DMS153 treated with DMSO at 0.1 percent for 48 hours (cell line): ENCODE results near the gene MACROH2A1.
"Not testable (repeated sequence)": the region's sequence is repeated elsewhere in the genome, so short reads cannot be mapped to it uniquely, and the experiment has no call there.

ENCODE experiments used
- DNase-seq: peaks from one replicate; lab custom pipeline; 2025; ENCODE audit not compliant: unreplicated experiment; lab: John Stamatoyannopoulos, UW

The MACROH2A1 gene

DNA sequence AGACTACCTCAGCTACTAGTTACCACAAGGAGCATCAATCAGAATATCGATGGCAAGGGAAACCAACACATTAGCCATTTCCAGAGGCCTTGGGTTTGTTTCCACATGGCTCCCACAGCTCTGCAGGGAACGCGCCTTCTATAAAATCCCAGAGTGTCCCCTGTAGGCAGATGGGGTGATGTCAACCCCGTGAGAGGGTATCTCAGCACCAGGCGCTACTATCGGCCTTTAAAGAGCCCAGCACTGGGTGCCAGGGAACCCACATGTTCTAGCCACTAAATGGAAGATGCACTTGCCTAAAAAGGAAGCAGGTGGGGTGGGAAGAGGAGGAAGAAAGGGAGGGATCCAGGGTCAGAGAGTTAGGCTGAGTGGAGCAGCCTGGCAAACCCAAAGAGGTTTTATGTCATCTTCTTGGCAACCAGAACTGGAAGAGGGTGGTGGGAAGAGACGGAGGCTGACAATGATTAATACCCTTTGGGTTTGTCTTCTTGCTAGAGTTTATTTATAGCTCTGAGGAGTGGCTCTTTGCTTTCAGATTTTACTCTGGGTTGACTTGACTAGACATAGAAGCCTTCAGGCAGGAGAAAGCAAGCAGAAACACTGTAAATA, 19.9 kb downstream of the MACROH2A1 start:
- DNase-seq: no peak

DNA sequence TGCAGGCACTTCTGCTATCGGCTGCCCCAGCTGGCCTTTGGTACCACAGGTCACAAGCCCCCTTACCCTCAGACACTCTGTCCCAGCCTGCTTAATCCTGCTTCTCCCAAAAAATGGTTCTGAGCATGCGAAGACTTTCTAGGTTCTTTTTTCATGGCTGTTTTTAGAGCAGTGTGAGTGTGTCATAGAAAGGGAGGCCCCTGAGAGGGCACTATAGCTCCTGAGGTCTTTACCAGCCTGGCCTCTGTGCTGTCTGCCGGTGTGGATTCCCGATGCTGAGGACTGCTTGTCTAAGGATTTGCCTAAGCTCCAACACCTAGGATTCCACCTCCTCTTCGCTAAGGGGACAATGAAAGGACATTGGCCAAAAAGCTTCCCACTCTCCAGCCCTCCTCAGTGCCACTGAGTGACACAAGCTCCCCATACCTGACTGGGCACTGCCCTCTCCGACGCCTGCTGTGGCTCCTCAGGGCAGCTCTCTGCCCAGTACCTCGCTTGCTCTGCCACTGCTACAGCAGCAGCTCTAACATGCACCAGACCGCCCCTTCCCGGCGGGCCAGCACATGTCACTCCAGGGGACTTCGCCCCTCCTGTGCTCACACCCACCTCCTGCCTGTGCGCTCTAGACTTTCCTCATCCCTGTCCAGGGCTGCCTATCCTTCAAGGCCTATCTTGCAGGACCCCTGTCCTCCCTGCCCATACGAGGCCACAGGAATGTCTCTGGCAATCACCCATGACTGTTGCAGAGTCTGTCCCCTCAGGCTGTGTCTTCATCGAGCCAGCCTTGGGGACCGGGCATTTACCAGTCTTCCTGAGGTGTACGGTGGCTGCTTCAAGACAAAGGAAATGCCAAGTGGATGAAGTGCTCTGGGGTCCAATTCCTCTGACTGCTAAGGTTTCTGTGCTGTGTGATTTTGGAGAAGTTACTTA, 21.0 kb downstream of the MACROH2A1 start:
- no peak for DNase-seq

DNA sequence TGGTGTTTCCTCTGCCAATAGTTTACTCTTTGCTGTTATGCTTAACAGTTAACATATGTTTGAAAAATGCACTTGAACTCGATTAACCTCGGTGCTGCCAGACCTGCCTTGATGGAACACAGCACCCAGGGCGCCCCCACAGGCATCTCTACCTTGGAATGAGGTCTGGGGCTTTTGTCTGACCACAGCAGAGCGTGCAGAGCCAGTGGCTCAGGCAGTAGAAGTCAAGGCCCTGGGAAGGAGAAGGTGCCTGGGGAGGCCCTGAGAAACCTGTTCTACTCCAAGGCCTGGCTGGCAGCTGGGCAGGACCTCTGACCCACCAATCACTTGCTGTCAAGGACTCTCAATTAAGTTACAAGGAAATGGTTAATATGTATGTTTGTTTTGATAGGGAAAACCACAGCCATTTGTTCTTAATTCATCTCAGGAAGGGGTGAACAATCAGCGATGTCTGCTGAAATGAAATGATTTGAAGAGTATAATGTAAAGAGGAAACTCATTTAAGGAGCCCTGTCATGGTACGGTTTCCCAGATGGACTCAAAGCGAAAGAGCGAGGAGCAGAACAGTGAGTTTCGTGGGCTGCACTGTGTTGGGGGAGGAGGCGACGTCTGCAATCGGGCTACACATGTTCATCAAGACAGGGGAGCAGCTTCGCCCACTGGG, 21.9 kb downstream of the MACROH2A1 start:
- DNase-seq: no peak

DNA sequence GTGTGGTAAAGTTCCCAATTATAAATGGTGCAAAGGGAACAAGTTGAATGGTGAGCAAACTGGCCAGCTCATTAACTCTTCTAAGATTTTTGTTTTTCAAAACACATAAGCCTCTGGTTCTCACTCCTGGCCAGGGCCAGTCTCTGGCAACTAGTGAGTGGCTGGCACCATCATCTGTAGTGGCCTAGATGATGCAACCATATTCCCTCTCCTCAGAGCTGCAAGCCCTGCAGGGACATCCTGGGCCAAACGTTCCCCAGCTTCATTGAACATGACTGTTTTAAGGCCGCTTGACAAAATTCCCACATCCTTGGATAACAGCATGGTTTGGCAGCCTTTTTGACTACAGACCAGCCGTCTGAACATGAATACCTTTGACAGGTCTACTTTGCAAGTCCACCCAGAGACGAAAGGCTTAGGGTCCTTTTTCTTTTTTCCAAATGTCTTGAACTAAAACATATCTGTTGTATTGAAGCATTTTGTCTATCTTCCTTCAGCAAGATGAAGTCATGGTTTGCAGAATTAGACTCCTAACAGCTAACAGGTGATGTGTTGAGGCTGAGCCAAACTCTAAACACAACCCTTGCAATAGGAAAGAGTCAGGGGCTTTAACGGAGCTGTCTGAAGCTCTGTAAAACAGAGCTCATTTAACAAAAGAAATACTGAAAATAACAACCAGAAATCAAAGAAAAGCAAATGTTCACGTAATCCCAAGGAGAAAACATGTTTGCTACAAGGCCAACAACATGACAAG, 23.8 kb downstream of the MACROH2A1 start:
- no peak for DNase-seq

DNA sequence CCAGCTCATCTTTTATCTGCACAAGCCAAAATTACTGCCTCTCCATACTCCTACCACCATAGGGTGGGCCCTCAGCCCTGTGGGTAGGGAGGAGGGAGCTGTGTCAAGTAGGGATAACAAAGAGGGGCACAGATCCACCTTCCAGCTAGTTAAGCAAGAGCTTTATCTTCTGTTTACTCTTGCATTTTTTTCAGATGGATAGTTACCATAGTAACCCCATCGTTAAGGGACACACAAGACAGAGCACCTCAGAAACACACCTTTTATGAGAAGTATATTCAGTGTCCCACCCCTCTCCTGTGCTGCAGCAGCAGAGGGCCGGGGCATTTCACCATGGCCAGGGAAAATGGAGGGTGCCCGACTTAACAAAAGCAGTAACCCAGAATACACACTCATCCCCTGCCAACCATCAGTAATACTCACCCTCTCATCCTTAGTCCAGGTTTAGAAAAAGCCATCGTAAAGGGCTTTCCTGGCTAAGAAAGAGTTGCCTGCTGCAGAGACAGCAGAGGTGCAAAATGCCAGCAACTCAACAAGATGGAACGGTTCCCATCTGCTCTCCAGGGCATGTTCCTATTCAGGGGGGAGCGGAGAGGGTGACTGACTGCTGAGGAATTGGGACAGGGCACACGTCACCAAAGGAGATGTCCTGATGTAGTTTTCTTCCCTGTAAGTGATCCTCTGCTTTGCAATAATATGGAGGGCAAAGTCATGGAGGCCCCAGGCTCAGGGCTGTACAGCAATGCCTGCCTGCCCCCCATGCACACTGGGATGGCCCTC, 25.1 kb downstream of the MACROH2A1 start:
- DNase-seq: no peak

DNA sequence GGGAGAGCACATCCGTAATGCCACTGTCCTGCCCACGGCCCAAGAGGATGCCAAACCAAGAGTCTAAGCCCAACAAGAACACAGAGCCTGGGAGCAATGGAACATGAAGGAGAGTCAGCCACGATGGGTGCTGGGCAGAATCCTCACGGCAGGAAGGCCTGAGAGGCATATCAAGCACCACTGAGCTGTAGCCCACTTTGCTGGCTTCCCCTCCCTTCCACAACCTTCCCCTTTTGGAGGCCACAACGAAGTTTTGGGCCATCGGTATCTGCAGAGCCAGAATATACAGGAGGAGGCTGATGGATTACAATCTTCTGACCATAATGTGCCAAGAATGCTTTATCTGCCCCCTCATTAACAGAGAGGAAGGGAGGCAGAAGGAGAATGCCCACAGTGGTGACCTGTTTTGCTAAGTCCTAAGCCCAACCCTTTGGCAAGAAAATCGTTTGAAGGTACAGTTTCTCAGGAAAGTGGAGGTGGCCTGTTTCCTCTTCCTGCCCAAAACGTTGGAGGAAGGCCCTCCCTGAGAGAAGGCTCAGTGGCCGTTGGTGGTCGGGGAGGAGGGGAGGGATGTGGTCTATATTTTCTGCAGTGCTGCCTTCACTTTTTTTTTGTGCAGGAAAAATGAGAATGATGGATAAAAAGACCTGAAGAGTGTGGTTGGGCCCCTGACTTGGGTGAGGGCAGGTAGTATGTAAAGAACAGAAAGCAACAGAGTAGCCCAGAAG, 26.2 kb downstream of the MACROH2A1 start:
- DNase-seq: no peak

DNA sequence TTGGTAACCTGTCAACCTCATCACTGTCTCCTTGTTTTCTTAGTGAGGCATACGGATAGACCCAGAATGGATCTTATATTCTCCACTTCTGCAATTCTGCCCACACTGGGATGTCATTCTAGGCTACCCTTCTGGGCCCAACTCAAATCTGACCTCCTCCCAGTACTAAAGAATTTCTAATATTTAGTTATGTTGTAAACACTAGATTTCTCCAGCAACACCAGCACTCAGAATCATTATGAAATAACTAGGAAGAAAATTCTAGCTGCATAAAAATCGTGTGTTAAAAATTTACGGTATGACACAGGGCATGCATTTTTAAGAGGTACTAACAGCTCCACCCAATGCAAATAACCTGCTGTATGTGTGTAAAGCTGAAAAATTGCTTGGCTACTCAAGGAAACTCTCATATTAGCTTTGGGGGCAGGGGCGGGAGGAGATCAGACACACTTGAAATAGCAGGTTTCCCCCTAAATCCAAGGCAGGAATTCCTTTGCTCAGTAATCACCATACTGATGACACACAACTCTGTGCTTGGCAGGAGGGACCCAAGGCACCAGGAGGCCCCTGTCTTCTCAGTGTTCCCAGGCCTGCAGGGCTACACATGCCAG, 27.3 kb downstream of the MACROH2A1 start:
- no peak for DNase-seq

DNA sequence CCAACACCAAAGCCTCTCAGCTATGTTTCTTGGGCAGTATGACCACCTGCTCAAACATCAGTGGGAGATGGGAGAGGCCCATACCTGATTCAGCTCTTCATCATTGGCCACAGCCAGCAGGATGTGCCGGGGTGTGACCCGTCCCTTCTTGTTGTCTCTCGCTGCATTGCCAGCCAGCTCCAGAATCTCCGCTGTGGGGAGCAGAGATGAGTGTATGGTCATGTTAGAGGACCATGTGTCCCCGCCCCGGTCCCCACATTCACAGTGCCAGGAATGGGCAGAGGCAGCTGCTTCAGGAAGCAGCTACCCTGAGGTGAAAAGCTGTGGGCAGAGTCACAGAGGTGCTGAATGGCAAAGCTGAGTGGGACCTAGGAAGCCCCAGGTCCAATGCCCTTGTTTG, 29.1 kb downstream of the MACROH2A1 start:
- DNase-seq: no peak

DNA sequence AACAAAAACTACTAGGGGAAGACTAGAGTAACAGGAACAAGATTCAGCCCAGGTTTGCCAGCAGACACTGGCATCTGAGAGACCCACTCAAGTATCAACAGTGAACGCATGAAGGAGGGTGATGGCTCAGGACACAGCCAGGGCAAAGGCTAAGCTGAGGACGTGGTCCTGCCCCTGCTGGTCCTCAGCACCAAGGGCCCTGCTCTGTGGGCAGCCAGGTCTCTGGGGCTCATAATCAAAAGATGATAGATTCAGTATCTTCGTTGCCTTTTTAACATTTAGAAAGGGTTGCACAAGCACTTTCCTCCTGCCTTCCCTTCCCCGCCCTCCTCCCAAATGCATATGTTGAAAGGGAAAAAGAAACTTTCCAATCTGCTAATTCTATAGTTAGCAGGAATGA, 31.5 kb downstream of the MACROH2A1 start:
- DNase-seq: no peak

DNA sequence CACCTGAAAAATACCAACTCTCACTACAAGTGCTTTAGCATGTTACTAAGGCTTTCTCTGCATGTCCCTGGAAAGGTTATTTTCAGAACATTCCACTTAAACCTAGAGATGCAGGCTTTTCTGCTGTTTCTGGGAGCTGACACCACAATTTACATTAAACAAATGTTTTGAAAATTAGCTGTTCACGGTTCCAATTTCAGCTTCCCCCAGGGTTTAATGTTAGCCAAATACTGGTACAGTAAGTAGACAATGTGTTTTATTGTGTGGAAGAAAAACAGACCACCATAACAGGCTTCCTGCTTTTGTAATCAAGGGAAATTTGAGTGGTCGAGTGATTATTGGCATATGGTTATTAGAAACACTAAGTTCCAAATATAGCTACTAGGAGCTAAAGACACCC, 32.0 kb downstream of the MACROH2A1 start:
- DNase-seq: no peak

DNA sequence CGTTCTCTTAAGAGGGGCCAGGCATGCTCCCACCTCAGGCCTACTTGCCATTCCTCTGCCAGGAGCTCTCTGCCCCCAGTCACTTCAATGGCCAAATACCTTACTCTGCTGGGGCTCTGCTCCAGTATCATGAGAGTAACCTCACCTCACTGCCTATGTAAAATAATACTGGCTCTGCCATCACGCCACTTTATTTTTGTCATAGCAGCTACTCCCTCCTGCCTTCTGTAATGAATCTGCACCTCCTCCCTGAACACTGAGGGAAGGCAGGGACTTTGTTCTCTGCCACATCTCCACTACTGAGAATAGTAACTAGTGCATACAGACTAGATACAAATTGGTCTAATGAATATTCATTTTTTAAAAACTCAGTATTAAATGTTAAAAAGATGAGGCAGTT, 33.8 kb downstream of the MACROH2A1 start:
- DNase-seq: no peak

DNA sequence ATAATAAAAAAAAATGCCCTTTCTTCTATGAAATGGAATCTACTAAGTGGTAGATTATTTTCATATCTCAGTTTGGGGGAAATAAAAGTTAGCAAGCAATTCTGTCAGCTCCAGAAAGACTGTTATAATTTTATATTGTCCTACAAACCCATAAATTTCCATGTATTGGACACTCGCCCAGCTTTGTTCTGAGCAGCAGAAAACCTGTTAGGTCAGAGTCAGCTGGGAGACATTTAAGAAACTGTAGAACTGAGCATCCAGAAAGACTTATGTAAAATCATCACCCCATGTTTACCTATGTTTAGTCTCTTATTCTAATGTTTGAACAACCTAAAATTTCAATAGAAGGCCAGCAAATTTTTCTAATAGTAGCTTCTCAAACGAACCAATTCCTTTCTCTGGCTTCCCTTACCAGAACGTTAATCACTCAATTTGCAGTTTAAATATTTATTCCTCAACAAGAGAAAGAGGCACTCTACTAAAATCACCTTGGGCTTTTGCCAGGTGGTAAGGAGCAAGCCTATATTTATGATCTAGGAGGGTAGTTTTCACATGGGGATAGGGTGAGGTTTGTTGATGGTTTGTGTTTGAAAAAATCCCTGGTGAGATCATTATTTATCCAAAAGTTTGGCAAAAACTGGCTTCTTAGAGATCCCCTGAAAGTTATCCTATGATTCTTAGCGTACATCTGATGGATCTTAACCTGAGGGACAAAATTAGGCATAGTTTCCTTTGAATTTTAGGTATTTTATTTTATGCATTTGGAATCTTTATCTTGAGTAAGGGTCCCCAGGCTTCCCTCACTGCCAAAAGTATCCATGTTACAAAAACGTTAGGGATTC, 34.4 kb downstream of the MACROH2A1 start:
- DNase-seq: peak; percentile 44

DNA sequence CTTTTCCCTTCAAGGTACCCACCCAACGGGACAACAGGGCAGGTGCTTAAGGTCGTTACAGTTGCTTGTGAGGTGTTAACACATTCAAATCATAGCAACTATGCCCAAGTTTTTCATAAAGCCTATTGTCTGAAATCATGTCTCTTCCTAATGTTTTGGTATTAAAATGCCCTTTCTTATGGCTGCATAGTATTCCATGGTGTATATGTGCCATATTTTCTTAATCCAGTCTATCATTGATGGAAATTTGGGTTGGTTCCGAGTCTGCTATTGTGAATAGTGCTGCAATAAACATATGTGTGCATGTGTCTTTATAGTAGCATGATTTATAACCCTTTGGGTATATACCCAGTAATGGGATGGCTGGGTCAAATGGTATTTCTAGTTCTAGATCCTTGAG, 35.7 kb downstream of the MACROH2A1 start:
- not testable (repeated sequence) for DNase-seq

DNA sequence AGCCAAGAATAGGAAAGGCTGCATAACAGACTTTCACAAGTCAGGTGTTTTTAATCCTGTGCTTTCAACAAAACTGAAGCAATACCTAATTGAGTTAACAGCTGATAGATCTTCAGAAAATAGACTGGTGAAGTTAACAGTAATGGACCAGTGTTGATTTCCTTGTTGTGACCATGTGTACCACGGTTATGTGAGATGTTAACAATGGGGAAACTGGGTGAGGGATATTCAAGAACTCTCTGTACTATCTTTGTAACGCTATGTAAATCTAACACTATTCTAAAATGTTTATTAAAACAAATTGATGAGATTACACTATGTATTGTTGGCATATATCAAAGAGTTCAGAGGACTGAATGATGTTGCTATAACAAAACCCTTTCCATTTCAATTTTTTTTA, 36.9 kb downstream of the MACROH2A1 start:
- no peak for DNase-seq

DNA sequence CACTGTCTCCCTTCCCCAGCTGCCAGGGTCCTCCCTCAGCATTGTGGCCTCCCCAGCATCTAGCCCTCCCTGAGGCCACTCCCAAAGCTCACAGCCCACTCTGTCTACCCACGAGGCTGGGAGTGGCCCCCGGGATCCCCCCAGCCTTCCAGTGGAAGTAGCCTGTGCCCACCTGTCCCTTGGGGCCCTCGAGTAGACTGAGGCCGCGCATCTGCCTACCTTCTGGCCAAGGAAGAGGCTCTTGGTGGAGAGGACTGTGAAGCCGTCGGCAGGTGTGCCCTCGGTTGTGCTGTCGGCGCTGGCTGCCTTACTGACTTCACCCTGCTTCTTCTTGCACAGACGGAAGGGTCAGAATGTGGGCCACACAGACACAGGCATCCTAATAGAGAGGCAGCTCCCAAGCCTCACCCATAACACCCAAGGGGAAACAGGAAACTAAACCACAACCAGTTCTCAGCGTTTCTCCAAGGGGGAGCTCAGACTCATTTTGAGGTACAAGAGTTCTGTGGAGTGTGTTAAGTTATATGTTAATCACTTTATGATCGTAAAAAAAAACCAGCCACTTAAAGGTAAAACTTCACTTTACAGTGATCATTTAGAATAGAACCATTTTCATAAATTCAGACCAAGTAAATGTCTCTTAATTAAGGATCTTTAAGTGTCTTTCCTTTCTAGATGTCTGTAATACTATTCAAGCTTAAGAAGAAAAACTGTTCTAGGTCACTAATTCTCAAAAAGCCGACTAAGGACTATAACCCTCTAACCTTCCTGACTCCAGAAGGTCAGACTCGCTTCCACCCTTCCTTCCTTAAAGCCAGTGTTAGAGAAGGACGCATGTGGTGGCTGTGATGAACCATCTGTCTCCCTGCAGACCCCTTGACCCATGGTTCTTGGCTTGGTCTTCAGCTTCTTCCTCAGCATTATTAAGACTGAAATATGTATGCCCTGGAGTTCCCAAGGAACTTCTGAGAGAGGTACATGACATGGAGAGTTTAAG, 38.5 kb downstream of the MACROH2A1 start:
- DNase-seq: no peak

DNA sequence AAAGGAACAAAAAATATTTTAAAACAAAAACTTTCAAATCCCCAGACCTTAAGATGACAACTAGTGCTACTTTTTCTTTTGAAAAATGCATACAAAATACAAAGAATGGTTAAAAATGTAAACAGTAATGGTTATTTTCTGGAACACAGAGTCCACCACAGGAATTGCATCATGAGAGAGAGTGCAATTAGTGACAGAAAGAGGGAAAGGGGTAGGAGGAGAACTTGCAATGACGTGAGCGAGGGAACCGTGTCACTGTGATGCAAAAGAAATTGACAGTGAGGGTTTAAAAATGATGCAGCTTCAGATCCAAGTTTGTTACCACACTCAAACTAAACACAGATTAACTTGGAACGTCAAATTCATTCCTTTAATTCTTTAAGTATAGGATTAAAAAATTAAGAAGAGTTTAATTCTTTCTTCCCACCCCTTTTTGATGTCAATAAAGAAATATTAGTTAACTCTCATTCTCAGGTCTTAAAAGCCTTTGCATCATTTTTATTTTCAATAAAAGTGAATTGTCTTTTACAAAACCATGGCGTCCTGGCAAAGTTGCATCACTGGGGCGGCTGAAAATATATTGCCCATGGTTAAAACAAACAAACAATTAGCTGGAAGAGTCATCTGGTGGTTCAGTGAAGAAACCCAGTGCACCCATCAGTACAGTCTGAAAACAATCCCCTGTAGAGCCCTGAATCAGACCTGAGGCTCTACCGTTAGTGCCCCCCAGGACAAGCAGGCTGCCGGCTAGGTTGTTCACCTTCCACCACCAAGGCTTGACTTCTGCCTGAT, 39.5 kb downstream of the MACROH2A1 start:
- DNase-seq: no peak

DNA sequence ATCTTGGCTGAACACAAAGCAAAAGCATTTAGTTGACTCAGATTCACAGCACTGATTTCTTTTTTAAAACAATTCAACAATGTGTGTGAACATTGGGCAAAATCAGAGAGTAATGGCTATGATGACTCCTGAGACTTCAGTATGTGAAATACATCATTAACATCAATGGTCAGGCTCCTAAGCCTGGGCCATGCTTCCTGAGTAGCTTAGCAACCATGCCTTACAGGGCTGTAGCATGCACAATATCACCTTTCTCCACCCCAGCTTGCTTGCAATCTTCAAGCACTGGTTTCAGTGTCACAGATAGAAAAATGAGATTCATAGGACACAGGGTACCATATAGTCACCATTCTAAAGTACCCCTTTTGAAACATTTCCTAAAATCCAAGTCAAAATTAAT, 41.3 kb downstream of the MACROH2A1 start:
- no peak for DNase-seq
